ENCODE results near the gene TDRD5. TPM values are rescaled to one million over a fixed set of nuclear protein-coding genes. Genes with fewer than 3 reads are reported as not detected.

Gene TDRD5
- total RNA-seq, 1 experiment from 2014 or later, result not detected

DNA sequence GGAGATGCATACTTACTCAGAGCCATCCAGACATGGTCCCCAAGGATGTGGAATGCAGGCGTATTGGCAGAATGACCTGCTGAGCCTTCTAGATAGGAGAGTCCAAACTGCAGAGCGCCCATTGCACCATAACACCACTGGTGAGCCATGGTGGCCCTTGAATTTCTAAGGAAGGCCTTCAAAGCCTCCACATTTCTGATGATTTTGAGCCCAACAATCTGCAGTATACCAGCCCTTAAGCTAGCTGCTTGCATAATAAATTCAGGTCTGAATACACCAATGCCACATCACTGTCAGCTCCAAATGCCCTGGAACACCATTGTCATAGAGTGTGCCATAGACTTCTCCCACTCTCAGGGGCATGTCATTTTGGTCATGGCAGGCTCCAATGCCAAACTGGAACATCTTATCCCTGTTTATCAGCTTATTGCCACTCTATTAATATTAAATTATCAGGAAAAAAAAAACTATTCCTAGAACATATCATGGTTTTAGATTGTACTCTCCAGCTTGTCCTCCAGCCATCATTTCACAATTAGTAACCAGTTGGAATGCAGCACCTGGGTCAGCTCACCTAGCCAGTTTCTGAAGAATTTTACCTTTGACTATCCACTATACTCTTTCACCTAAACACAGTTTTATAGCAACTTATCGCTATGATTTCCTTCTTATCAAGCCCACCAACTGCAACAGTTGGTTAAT, 42.8 kb upstream of the TDRD5 start:
- no peaks in the 10 kb centered on the region for H3K9me3 Mint-ChIP-seq (ENCODE audit: low read depth, unreplicated experiment)
- intact Hi-C loops (cut with micrococcal nuclease; ENCODE audit: unreplicated experiment), result no loop called here
- H3K27ac Mint-ChIP-seq (ENCODE audit: unreplicated experiment), result no peak overlapping the region
- CTCF ChIA-PET, result no interaction called here
- no peaks in the 10 kb centered on the region for H3K4me1 Mint-ChIP-seq (ENCODE audit: low read depth, unreplicated experiment)
- no peak overlapping the region for H3K4me3 Mint-ChIP-seq (ENCODE audit: low read depth, unreplicated experiment)
- no peak for TF ChIP-seq CTCF (IDR thresholded peaks at IDR 0.05; ENCODE audit: unreplicated experiment)
- no peaks in the 10 kb centered on the region for H3K36me3 Mint-ChIP-seq (ENCODE audit: insufficient read depth, unreplicated experiment)
- BruUV-seq (replicated peaks), result no TSS peak
- no peak for DNase-seq
- H3K27me3 Mint-ChIP-seq (ENCODE audit: unreplicated experiment), result peaks cover 52% of the 10 kb centered on the region

- TF ChIP-seq CTCF (IDR thresholded peaks at IDR 0.05; ENCODE audit: unreplicated experiment), result no peak
- peaks cover 52% of the 10 kb centered on the region for H3K27me3 Mint-ChIP-seq (ENCODE audit: unreplicated experiment)
- no TSS peak for BruUV-seq (replicated peaks)
- CTCF ChIA-PET, result no interaction called here
- no peaks in the 10 kb centered on the region for H3K36me3 Mint-ChIP-seq (ENCODE audit: insufficient read depth, unreplicated experiment)
- no peak for DNase-seq
- no peak overlapping the region for H3K4me3 Mint-ChIP-seq (ENCODE audit: low read depth, unreplicated experiment)
- H3K27ac Mint-ChIP-seq (ENCODE audit: unreplicated experiment), result no peak overlapping the region
- no peaks in the 10 kb centered on the region for H3K9me3 Mint-ChIP-seq (ENCODE audit: low read depth, unreplicated experiment)
- intact Hi-C loops (cut with micrococcal nuclease; ENCODE audit: unreplicated experiment), result no loop called here
- no peaks in the 10 kb centered on the region for H3K4me1 Mint-ChIP-seq (ENCODE audit: low read depth, unreplicated experiment)
These were observed 42.3 kb upstream of the TDRD5 start for GRCh38 chr1:179549368-179549700.

- Mint-ChIP-seq H3K4me1 (ENCODE audit: low read depth, unreplicated experiment) (no peaks in the 10 kb centered on the region), H3K4me3 (ENCODE audit: low read depth, unreplicated experiment) (no peak overlapping the region), H3K27ac (ENCODE audit: unreplicated experiment) (no peak overlapping the region), H3K27me3 (ENCODE audit: unreplicated experiment) (peaks cover 65% of the 10 kb centered on the region), H3K36me3 (ENCODE audit: insufficient read depth, unreplicated experiment) (no peaks in the 10 kb centered on the region), H3K9me3 (ENCODE audit: low read depth, unreplicated experiment) (no peaks in the 10 kb centered on the region)
- CTCF ChIA-PET, result no interaction called here
- TF ChIP-seq CTCF (IDR thresholded peaks at IDR 0.05; ENCODE audit: unreplicated experiment), result no peak
- intact Hi-C loops (cut with micrococcal nuclease; ENCODE audit: unreplicated experiment), result no loop called here
- no peak for DNase-seq
- BruUV-seq (replicated peaks), result no TSS peak
These were observed 40.6 kb upstream of the TDRD5 start for GRCh38 chr1:179550746-179551682.

- H3K36me3 Mint-ChIP-seq (ENCODE audit: insufficient read depth, unreplicated experiment), result no peaks in the 10 kb centered on the region
- H3K4me3 Mint-ChIP-seq (ENCODE audit: low read depth, unreplicated experiment), result no peak overlapping the region
- no peaks in the 10 kb centered on the region for H3K4me1 Mint-ChIP-seq (ENCODE audit: low read depth, unreplicated experiment)
- H3K27ac Mint-ChIP-seq (ENCODE audit: unreplicated experiment), result no peak overlapping the region
- intact Hi-C loops (cut with micrococcal nuclease; ENCODE audit: unreplicated experiment), result no loop called here
- no peaks in the 10 kb centered on the region for H3K9me3 Mint-ChIP-seq (ENCODE audit: low read depth, unreplicated experiment)
- H3K27me3 Mint-ChIP-seq (ENCODE audit: unreplicated experiment), result peaks cover 71% of the 10 kb centered on the region
- no peak for DNase-seq
- no TSS peak for BruUV-seq (replicated peaks)
- CTCF ChIA-PET, result no interaction called here
- no peak for TF ChIP-seq CTCF (IDR thresholded peaks at IDR 0.05; ENCODE audit: unreplicated experiment)
These were observed 37.2 kb upstream of the TDRD5 start for GRCh38 chr1:179554427-179554826.

Measured in Calu3 (cell line).